Fibroblast of skin of back (primary cell): ENCODE measurements around the gene MSL1. TPM values are rescaled to one million over a fixed set of nuclear protein-coding genes. Genes with fewer than 3 reads are reported as not detected.

ENCODE experiments used
- DNase-seq: peaks from one replicate; pipeline ENCODE4 v3.0.0-alpha.2; 2013
- polyA plus RNA-seq, 2 experiments: library from polyadenylated mRNA; unstranded; fragments of 120-200 nt; gene quantifications; one replicate each; pipeline ENCODE4 v1.2.1, GENCODE V29; 2013; ENCODE audit not compliant: insufficient read length in 2 of 2

MSL1 gene, protein sequence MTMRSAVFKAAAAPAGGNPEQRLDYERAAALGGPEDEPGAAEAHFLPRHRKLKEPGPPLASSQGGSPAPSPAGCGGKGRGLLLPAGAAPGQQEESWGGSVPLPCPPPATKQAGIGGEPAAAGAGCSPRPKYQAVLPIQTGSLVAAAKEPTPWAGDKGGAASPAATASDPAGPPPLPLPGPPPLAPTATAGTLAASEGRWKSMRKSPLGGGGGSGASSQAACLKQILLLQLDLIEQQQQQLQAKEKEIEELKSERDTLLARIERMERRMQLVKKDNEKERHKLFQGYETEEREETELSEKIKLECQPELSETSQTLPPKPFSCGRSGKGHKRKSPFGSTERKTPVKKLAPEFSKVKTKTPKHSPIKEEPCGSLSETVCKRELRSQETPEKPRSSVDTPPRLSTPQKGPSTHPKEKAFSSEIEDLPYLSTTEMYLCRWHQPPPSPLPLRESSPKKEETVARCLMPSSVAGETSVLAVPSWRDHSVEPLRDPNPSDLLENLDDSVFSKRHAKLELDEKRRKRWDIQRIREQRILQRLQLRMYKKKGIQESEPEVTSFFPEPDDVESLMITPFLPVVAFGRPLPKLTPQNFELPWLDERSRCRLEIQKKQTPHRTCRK
- 73.3 TPM for polyA plus RNA-seq (2013, experiment 1 of 2; ENCODE audit: insufficient read length)
- 83.1 TPM for polyA plus RNA-seq (2013, experiment 2 of 2; ENCODE audit: insufficient read length)

DNA sequence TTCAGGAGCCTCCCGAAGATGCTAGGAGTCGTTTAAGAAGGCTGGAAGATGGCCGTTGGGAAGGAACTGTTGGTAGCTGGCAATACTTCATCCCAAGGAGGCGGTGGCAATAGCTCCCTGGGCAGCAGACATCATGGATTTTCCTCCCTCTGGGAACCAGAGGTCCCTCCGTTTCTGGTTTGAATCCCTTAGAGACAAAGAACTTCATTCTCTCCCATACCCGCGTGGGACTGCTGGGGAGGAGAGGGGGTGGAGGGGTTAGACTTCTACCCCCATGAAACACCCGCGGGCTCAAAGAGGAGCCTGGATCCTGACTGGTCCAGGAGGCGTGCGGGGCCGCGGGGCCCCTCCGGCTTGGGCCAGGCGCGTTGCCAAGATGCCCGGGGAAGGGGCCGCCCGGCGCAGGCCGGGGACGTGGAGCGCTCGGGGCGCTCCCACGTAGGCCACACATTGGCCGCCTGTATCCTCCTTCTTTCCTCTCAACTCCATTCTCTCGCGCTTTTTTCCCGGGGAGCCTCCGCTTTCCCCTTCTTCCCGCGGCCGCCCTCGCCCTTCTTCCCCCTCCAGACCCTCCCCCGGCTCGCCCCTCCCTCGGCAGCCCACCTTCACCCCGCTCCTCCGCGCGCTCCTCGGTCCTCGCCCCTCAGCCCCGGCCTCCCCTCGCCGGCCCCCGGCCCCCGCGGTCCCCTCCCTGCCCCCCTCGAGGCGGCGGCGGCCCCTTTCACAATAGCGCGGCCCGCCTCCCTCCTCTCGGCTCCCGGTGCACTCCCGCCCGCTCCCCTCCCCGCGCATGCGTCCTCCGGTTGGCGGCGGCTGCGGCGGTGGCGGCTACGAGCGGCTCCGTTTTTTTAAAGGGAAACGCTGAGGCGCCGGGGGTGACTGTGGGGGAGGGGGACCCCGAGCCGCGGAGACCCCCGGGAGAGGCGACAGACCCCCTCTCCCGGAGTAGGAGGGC, at the start of gene MSL1:
Gene MSL1 (plus strand): TSS at position 791 of the 955 bp plus-strand sequence. CDS start 642 bp downstream, outside the sequence.
- DNase-seq = peak; percentile 83

DNA sequence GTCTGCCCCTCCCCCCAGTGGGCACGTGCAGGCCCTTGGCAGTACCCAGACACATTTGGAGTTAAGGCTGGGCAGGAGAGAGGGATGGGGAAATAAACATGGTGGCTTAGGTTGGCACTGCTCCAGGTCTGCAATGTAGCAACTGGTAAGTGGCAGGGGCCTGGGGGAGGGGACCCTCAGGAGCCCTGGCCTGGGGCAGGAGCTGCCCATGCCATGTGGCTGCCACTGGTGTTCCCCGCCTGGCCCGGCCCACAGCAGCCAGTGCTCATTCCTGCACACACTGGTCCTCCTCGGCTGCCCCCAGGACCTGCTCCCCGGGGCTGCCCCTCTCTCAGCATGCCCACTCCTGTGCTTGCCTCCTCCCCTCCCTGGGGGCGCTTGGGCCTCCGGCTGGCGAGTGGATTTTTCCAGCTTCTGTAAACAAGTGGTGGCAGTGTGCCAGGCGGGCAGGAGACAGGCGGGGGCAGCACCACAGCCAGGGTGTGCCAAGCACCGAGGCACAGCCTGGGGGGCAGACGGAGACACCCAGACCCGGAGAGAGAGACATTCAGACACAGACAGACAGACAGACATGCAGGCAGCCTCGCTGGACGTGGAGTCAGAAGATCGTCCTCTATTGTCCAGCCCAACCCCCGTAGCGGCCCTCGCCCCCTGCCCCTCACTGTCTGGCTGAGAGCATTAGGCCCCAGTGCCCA, 49.6 kb upstream of the MSL1 start:
- no peak for DNase-seq

DNA sequence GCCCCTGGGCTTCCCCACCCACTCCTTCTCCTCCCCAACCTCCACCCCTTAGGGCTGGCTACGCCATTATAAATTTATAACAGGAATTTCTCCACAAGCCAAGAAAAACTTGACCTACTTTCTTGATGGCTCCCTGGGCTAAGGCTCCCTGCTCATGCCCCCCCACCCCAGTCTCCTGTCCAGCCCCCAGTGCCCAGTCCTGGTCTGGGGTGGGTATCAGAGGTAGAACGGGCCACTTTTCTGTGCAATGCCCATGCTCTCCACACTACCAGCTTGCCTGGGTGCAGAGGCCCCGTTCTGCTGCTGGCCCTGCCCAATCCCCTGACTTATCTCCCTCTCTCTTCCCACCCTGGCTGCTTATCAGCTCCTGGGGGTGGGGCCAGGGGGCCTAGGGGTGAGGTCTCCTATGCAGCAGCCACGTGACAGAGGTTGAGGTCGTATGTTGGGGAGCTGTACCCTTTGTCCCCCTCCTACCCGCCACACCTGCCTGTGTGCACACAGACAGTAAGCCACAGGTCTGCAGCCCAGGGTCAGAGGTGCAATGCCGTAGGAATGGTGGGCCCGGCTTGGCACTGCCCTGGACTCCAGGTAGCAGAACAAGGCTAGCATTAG, 48.9 kb upstream of the MSL1 start:
- no peak for DNase-seq

DNA sequence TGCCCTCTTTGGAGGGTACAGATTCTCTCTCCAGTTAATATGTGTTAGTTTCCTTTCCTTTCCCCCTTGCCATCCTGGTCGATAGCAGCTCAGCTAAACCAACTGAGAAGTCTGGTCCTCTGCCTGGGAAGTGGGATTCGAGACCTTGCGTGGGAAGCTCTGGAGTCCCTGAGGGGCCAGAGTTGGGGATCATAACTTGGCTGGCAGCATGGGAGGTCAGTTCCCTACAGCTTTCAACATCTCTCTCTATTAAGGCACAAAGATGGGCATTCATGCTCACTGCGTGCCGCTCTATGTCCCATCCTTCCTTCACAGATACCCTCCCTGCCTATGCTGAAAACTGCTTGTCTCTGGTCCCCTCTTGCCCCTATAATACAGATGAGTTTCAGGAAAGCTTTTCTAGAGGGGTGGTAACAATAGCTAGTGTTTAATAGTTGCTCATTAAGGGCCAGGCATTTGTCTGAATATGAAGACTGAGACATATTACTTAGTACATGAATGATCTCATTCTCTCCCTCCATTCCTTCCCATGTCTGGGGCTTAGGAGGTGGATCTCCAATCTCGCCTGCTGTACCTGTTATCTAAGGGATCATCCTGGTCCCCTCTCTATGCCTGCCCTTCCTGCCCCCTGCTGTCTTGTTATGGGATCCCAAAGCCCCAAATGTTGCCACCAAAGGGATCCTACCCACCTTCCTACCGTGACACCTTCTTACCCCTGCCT, 48.2 kb upstream of the MSL1 start:
- DNase-seq = no peak

DNA sequence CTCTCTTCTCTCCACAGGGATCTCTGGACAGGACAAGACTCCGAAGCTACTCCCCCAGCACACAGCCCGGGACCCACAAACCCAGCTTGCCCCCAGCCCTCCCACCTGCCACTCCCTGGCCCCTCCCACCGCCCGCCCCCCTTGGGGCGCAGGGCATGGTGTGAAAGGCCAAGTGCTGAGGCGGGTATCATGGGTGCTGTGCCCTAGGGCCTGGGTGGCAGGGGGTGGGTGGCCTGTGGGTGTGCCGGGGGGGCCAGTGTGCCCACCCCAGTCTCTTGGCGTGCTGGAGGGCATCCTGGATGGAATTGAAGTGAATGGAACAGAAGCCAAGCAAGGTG, 47.6 kb upstream of the MSL1 start:
- DNase-seq = no peak

DNA sequence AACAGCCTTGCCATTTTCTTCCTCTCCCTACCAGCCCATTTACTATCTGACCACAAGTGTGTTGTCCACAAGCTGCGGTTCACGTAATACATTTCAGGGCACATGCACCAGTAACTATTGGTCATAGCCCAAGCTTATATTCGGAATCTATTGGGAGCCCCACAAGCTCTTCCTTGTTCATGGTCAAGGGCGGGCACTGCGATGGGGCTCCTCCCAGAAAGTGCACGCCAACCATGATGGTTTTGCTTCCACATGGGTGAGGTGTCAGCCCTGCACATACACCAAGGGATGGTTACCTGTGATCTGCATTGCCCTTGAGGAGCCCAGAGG, 46.9 kb upstream of the MSL1 start:
- no peak for DNase-seq

DNA sequence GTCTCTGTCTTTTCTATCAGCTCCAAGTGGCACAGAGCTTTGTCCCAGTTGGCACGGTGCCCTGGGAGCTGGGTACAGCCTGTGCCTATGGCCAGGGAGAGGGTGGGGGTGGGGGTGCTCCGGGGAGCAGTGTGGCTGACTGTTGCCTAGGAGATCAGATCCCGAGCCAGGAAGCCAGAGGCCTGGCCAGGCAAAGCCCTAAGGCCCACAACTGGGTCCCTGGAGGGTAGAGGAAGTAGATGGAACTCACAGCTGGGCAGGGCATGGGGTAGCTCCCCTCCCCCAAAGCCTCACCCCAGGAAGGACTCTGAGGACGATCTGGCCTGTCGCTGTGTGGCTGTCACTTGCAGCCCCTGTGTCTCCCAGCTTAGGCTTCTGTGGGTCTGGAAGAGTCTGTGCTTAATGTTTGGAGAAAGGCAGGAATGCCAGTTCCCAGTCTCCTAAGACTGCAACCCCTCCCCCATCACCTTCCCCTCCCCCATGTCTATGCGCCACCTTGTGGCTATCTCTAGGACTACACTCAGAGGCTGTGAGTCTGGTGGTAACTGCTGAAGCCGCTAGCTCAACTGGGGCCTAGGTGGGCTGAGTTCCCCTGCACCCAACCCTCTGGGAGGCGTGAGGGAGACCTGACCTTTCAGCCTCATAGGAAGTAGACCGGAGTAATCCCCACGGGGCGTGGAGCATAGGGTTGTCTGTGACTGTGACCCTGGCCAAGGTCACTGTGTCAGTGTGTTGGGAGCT, 46.4 kb upstream of the MSL1 start:
- DNase-seq = peak; percentile 68

DNA sequence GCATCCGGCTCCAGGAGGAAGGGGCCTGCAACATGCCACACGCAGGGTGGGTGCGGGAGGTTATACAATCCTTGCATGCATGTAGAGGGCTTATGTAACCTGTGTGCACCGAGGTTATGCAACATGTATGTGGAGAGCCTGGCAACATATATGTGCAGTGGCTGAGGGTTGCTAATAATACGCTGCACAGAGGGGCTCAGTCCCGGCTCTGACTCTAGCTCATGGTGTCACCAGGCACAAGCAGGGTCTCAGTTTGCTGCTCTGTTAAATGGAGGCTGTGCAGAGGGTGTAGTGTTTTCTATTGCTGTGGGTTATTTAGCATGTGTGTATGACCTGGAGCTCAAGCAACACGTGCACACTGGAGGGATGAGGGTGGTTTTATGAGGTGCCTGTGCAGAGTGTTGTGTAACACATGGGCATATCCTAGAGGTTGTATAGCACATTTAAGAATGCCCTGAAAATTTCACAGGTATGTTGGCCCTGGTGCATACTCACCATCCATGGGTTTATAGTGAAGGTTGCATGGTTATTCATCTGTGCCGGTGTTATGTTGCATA, 45.8 kb upstream of the MSL1 start:
- DNase-seq = no peak

DNA sequence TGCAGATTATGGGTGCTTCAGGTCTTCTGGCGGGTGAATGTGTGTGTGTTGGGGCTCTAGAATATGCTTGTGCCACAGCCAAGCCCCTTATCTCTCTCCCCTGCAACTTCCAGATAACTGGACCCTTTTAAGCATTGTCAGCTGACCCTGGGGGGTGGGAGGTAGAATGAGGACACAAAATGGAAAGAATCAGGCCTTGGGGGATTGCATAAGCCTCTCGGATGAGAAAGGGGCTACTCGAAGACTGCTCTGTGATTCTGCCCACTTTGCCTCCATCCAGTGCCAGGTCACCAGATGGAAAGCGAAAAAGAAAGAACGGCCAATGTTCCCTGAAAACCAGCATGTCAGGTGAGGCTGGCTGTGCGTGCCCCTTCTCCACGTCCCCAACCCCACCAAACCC, 45.2 kb upstream of the MSL1 start:
- DNase-seq = no peak

DNA sequence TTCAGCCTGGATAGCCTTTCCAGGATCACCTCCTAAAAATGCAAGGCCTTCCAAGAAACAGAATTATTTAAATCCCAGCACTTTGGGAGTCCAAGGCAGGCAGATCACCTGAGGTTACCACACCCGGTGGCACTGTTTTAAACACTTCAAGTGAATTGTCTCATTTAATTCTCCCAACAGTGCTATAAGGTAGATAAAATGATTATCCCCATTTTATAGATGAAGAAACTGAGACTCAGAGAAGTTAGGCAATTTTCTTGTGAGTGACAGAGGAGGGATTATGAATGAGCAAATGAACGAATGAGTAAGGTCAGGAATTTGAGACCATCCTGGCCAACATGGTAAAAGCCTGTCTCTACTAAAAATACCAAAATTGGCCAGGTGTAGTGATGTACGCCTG, 42.2 kb upstream of the MSL1 start:
- DNase-seq = no peak

DNA sequence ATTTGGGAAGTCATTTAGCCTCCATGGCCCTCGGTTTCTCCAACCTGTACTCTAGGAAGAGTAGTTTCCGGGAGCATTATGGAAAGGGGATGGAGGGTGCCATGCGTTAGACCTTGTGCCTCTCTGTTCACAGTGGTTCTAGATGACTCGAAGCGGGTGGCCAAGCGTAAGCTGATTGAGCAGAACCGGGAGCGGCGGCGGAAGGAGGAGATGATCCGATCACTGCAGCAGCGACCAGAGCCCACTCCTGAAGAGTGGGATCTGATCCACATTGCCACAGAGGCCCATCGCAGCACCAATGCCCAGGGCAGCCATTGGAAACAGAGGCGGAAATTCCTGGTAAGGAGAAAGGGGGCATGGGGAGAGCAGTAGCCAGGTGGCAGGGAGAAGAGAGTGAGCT, 37.3 kb upstream of the MSL1 start:
- DNase-seq = no peak

DNA sequence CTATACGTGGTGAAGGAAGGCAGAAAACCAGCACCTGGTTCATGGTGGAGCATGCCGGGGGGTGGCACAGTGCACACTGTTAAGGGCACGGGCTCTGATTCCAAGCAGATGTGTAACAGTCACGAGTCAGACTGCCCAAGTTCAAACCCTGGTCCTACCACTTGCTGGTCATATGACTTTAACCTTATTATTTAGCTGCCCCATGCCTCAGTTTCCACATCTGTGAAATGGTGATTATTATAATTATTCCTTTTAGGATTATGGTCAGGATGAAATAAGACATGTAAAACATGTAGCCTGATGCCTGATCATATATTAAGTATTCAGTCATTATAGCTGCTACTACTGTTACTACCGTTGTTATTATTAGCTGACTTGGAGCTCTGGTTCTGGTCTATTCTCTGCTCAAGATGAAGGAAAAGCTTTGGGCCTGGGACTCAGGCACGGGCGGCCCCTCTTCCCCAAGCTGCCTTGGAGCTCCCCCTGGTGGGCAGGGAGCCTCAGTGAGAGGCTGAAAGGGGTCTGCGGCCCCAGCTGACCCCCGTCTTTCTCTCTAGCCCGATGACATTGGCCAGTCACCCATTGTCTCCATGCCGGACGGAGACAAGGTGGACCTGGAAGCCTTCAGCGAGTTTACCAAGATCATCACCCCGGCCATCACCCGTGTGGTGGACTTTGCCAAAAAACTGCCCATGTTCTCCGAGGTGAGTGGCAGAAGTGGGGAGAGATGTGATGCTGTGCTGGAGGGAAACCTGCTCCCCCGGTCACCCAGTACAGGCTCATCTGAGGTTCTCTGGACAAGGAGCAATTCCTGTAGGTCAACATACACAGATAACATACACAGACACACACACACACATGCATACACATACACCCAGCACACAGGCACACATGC, 35.4 kb upstream of the MSL1 start:
- no peak for DNase-seq

DNA sequence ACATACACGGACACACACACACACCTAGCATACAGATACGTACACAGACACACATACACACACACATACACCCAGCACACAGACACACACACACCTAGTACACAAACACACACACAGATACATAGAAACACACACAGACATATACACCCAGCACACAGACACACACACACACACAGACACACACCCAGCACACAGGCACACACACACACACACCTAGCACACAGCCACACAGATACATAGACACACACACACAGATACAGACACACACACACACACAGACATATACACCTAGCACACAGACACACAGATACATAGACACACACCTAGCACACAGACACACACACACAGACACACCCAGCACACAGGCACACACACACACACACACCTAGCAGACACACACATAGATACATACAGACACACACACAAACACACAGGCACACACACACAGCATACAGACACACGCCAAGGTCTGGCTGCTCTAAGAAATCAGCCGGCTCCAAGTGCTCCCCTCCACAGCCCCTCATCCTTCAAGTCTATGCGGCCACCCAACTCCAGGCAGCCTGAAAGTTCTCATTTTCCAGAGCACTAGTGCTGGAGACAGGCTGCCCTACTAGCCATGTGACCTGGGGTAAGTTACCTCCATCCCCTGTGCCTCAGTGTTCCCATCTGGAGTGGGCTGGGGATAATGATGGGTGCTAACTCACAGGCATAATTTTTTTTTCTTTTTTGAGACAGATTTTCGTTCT, 34.5 kb upstream of the MSL1 start:
- DNase-seq = no peak

DNA sequence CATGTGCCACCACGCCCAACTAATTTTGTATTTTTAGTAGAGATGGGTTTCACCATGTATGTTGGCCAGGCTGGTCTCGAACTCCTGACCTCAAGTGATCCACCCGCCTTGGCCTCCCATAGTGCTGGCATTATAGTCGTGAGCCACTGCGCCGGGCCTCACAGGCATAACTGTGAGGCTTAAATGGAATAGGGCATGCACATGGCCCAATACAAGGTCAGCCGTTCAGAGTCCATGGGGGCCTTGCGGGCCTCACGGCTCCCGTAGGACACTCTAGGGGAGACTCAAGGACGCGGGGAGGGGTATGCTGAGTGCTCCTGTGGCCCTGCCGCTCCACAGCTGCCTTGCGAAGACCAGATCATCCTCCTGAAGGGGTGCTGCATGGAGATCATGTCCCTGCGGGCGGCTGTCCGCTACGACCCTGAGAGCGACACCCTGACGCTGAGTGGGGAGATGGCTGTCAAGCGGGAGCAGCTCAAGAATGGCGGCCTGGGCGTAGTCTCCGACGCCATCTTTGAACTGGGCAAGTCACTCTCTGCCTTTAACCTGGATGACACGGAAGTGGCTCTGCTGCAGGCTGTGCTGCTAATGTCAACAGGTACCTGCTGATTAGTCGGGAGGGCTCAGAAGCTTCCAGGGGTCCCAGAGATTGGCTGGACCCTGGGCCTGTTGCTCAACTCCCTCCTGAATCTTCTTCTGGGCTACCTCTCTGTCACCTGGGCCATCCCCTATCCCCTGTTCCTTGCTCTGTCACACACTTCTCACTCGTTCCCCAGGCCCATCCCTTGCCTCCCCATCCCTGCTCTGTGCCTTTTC, 33.7 kb upstream of the MSL1 start:
- DNase-seq = no peak

DNA sequence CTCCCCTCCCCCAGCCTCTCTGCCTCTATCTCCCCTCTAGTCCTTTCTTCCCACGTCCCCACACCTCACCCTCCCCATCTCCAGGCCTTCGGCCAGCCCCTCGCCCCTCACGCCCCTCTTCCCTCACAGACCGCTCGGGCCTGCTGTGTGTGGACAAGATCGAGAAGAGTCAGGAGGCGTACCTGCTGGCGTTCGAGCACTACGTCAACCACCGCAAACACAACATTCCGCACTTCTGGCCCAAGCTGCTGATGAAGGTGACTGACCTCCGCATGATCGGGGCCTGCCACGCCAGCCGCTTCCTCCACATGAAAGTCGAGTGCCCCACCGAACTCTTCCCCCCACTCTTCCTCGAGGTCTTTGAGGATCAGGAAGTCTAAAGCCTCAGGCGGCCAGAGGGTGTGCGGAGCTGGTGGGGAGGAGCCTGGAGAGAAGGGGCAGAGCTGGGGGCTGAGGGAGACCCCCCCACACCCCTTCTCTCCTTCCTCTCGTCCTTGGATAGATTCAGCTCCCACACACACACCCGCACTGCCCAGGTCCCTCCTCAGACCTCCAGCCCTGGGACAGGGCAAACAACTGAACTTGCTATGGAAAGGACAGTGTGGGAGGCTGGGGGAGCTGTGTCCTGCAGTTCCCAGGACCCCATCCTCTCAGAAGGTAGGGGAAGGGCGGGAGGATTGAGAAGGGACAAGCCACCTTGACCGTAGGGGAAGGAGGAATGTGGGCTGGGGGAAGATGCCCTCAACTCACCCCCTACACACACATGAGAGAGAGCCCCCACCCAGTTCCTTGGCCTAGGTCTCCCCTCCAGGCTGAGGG, 32.5 kb upstream of the MSL1 start:
- DNase-seq = no peak

DNA sequence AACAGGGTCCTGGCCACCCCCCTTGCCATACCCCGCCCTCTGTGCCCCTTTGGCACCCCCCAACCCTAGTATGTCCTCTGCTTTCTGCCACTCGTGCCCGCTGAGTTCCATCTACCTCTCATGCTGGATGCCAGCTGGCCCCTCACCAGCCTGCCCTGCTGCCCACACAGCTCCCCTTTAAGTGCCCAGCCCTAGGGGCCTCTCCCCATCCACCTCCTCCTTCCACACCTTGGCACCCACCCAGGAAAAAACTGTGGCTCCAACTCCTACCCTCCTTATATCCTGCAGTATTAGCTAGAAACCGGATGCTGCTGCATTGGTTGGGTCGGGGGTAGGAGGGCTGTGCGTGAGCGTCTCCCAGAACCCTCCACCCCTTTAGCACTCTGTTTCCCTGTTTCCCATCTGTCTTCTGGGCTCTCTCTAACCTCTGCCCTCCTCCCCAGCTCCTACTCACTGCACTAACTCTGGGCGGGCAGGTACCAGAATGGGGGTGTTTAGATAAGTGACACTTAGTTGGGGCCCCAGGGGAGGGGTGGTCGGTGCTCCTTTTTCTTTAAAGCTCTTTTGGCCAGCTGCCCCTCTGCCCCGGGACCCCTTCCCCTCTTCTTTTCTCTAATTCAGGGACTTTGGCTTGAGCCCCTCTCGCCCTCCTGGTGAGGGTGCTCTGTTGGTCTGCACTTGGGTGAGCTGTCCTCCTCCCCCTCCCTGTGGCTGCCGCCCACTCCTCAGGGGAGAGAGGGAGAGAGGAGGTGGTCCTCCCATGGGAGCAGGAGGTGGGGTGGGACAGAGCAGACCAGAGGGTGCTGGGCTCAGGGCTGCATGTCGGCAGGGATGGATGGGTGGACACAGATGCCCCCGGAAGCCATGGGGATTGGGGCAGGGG, 31.3 kb upstream of the MSL1 start:
- DNase-seq = no peak
